ENCODE measurements around the gene CEACAM7.
"Not testable (repeated sequence)": the region's sequence is repeated elsewhere in the genome, so short reads cannot be mapped to it uniquely, and the experiment has no call there.

Gene CEACAM7

GRCh38 chr19:41688098-41688497 lies at the start of gene CEACAM7:
Gene CEACAM7 (minus strand): TSS chr19:41688270. CDS start chr19:41688165, 105 bp downstream.
- no peak for DNase-seq (ENCODE audit: low read depth)

GRCh38 chr19:41735071-41735600 lies 47.1 kb upstream of the CEACAM7 start:
- no peak for DNase-seq (ENCODE audit: low read depth)

GRCh38 chr19:41734585-41734984 lies 46.5 kb upstream of the CEACAM7 start:
- DNase-seq (ENCODE audit: low read depth) = no peak

- DNase-seq (ENCODE audit: low read depth) = no peak
These were observed 46.1 kb upstream of the CEACAM7 start for GRCh38 chr19:41734156-41734555.

GRCh38 chr19:41726493-41726892 lies 38.4 kb upstream of the CEACAM7 start:
- no peak for DNase-seq (ENCODE audit: low read depth)

DNA sequence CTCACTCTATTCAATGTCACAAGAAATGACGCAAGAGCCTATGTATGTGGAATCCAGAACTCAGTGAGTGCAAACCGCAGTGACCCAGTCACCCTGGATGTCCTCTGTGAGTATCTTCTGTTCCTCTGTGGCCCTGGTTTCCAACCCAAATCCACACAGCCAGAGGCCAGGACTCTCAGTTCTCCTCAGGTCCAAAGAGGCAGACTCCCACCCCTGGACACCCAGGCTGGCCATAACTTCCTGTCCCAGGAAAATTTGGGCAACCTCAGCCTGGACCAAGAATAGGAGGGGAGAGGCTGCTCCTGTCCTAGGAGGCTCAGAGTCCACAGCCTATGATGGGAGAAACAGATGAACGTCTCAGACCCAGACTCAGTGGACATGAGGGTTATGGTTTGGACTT lies 32.0 kb upstream of the CEACAM7 start:
- DNase-seq (ENCODE audit: low read depth) = no peak

DNA sequence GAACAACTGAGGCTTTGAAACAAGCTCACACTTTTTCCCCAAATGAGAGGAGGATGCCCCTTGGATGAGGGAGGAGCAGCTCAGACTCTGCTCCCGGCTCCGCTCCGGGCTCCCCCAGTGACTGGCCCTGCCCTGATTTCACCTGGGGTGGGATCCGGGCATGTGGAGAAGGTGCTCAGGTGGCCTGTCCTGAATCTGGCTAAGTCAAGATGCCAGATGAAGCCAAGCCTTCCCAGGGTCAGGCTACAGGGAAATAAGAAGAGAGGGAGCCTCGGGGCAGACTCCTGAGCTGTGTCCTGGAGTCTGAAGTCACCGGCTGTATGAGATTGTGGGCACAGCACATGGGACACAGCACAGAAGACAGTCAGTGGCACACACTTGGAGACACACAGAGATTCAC lies 30.7 kb upstream of the CEACAM7 start:
- no peak for DNase-seq (ENCODE audit: low read depth)

GRCh38 chr19:41714598-41714997 lies 26.5 kb upstream of the CEACAM7 start:
- DNase-seq (ENCODE audit: low read depth) = no peak

DNA sequence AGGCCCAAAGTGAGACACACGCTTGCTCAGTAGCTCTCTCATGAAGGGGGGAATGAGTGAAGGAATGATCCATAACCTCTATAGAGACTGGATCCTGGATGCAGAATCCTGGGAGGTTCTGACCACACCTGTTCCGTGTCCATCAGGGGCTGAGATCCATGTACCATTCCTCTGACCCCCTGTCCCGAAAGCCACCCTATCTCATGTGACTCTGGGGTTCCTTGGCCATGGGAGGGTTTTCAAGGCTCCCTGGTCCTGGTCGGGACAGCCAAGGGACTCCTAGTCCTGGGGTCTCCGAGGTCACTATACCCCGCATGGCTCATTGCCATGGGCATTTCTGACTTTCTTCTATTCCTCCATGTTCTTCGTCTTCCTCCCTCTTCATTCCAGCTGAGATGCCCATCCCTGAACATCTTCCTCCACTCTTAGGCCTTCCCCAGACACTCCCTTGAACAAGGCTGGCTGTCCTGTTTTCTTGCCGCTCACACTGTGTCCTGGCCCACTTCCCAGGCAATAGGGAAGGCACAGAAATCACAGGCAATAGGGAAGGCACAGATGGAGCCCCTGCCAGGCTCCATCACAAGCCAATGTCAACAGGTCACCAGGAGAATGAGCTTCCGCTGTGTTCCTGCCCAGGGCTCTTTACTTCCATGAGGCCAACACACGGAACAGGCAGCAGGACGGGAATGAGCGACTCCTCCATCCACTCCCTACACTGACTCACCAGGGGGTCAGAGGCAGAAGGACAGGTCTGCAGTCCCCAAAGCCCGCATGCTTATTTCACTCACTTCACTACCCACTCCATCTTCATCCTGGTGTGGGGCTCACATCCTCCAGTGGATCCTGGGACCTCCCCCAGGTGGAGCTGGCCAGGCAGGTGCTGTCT lies 23.5 kb upstream of the CEACAM7 start:
- no peak for DNase-seq (ENCODE audit: low read depth)

- no peak for DNase-seq (ENCODE audit: low read depth)
These were observed 22.0 kb upstream of the CEACAM7 start for GRCh38 chr19:41709951-41710645.

DNA sequence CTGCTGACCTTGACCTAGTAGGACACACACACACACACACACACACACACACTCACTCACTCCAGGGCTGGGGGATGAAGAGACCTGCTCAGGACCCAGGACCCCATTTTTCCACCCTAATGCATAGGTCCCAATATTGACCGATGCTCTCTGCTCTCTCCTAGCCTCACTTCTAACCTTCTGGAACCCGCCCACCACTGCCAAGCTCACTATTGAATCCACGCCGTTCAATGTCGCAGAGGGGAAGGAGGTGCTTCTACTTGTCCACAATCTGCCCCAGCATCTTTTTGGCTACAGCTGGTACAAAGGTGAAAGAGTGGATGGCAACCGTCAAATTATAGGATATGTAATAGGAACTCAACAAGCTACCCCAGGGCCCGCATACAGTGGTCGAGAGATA lies 21.4 kb upstream of the CEACAM7 start:
- not testable (repeated sequence) for DNase-seq (ENCODE audit: low read depth)

DNA sequence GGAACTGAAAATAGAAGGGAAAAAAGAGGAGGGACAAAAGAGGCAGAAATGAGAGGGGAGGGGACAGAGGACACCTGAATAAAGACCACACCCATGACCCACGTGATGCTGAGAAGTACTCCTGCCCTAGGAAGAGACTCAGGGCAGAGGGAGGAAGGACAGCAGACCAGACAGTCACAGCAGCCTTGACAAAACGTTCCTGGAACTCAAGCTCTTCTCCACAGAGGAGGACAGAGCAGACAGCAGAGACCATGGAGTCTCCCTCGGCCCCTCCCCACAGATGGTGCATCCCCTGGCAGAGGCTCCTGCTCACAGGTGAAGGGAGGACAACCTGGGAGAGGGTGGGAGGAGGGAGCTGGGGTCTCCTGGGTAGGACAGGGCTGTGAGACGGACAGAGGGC lies 20.4 kb upstream of the CEACAM7 start, which contains the start of gene CEACAM5:
Gene CEACAM5, plus strand, starts transcription at position 146 of the 400 bp plus-strand sequence. Its CDS starts 106 bp downstream, at position 252.
- DNase-seq (ENCODE audit: low read depth) = no peak

DNA sequence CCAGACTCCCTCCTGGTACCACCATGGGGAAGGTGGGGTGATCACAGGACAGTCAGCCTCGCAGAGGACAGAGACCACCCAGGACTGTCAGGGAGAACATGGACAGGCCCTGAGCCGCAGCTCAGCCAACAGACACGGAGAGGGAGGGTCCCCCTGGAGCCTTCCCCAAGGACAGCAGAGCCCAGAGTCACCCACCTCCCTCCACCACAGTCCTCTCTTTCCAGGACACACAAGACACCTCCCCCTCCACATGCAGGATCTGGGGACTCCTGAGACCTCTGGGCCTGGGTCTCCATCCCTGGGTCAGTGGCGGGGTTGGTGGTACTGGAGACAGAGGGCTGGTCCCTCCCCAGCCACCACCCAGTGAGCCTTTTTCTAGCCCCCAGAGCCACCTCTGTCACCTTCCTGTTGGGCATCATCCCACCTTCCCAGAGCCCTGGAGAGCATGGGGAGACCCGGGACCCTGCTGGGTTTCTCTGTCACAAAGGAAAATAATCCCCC lies 19.9 kb upstream of the CEACAM7 start:
- DNase-seq (ENCODE audit: low read depth) = no peak

- no peak for DNase-seq (ENCODE audit: low read depth)
These were observed 19.4 kb upstream of the CEACAM7 start for GRCh38 chr19:41707502-41707812.

DNA sequence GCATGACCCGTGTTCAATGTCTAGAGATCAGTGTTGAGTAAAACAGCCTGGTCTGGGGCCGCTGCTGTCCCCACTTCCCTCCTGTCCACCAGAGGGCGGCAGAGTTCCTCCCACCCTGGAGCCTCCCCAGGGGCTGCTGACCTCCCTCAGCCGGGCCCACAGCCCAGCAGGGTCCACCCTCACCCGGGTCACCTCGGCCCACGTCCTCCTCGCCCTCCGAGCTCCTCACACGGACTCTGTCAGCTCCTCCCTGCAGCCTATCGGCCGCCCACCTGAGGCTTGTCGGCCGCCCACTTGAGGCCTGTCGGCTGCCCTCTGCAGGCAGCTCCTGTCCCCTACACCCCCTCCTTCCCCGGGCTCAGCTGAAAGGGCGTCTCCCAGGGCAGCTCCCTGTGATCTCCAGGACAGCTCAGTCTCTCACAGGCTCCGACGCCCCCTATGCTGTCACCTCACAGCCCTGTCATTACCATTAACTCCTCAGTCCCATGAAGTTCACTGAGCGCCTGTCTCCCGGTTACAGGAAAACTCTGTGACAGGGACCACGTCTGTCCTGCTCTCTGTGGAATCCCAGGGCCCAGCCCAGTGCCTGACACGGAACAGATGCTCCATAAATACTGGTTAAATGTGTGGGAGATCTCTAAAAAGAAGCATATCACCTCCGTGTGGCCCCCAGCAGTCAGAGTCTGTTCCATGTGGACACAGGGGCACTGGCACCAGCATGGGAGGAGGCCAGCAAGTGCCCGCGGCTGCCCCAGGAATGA lies 18.9 kb upstream of the CEACAM7 start:
- DNase-seq (ENCODE audit: low read depth) = peak; percentile 32

DNA sequence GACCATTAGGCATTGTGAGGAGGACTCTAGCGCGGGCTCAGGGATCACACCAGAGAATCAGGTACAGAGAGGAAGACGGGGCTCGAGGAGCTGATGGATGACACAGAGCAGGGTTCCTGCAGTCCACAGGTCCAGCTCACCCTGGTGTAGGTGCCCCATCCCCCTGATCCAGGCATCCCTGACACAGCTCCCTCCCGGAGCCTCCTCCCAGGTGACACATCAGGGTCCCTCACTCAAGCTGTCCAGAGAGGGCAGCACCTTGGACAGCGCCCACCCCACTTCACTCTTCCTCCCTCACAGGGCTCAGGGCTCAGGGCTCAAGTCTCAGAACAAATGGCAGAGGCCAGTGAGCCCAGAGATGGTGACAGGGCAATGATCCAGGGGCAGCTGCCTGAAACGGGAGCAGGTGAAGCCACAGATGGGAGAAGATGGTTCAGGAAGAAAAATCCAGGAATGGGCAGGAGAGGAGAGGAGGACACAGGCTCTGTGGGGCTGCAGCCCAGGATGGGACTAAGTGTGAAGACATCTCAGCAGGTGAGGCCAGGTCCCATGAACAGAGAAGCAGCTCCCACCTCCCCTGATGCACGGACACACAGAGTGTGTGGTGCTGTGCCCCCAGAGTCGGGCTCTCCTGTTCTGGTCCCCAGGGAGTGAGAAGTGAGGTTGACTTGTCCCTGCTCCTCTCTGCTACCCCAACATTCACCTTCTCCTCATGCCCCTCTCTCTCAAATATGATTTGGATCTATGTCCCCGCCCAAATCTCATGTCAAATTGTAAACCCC lies 17.5 kb upstream of the CEACAM7 start:
- no peak for DNase-seq (ENCODE audit: low read depth)

- no peak for DNase-seq (ENCODE audit: low read depth)
These were observed 15.7 kb upstream of the CEACAM7 start for GRCh38 chr19:41703602-41704293.

DNA sequence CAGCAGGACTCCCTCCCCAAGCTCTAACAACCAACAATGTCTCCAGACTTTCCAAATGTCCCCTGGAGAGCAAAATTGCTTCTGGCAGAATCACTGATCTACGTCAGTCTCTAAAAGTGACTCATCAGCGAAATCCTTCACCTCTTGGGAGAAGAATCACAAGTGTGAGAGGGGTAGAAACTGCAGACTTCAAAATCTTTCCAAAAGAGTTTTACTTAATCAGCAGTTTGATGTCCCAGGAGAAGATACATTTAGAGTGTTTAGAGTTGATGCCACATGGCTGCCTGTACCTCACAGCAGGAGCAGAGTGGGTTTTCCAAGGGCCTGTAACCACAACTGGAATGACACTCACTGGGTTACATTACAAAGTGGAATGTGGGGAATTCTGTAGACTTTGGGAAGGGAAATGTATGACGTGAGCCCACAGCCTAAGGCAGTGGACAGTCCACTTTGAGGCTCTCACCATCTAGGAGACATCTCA lies 14.1 kb upstream of the CEACAM7 start:
- no peak for DNase-seq (ENCODE audit: low read depth)

- DNase-seq (ENCODE audit: low read depth) = no peak
These were observed 13.5 kb upstream of the CEACAM7 start for GRCh38 chr19:41701401-41702075.
